ENCODE results near the gene GRIN2A.

DNA sequence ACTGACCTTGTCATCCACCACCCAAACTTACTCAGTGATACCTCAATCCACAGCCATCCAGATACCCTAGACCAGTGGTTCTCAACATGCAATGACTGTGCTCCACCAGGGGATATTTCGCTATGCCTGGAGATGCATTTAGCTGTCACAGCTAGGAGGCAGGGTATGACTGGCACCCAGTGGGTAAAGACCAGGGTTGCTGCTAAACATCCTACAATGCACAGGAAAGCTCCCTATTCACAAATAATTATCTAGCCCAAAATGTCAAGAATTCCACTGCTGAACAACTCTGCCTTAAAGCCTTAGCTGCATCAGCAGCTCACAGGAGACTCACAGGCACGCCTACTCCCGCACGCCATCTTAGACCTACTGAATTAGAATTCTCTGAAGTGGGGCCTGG is 212.6 kb downstream of the GRIN2A start:
- no peak for TF ChIP-seq CTCF (IDR thresholded peaks at IDR 0.05; ENCODE audit: extremely low read depth in 1 of 2, insufficient read depth in 1 of 2, low read depth in 1 of 2, low read length in 2 of 2)
- TF ChIP-seq, protein P1, sequence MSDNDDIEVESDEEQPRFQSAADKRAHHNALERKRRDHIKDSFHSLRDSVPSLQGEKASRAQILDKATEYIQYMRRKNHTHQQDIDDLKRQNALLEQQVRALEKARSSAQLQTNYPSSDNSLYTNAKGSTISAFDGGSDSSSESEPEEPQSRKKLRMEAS (IDR thresholded peaks at IDR 0.05; ENCODE audit: insufficient read depth, insufficient read length): no peak
- TF ChIP-seq EZH2 (IDR thresholded peaks at IDR 0.05; ENCODE audit: borderline replicate concordance, low read depth, low read length, severe bottlenecking): no peak
- TF ChIP-seq POLR2A (IDR thresholded peaks at IDR 0.05; ENCODE audit: low read depth, low read length): no peak
- no peak for TF ChIP-seq POLR2AphosphoS5 (IDR thresholded peaks at IDR 0.05; ENCODE audit: insufficient read depth, low read depth, low read length)
- TF ChIP-seq FOS (IDR thresholded peaks at IDR 0.05; ENCODE audit: borderline replicate concordance, insufficient read depth, low read length): no peak
- no peak for TF ChIP-seq MYC (IDR thresholded peaks at IDR 0.05; ENCODE audit: low read depth, low read length)
- TF ChIP-seq GATA2 (IDR thresholded peaks at IDR 0.05; ENCODE audit: insufficient read depth, insufficient read length, low read depth, low read length): no peak
